ENCODE data around the gene ACO2. TPM values are rescaled to one million over a fixed set of nuclear protein-coding genes. Genes with fewer than 3 reads are reported as not detected.
"Not testable (repeated sequence)": the region's sequence is repeated elsewhere in the genome, so short reads cannot be mapped to it uniquely, and the experiment has no call there.

The ACO2 gene
- total RNA-seq, 1 experiment from 2014 or later: 90.5 TPM

- H3K27ac Mint-ChIP-seq (ENCODE audit: unreplicated experiment): no peak overlapping the region
- CTCF ChIA-PET: no interaction called here
- peaks cover 8% of the 10 kb centered on the region for H3K4me1 Mint-ChIP-seq (ENCODE audit: low read depth, unreplicated experiment)
- no peak overlapping the region for H3K4me3 Mint-ChIP-seq (ENCODE audit: unreplicated experiment)
- intact Hi-C loops (cut with micrococcal nuclease; ENCODE audit: unreplicated experiment): no loop called here
- TF ChIP-seq CTCF (IDR thresholded peaks at IDR 0.05; ENCODE audit: insufficient read depth in 1 of 2, low read depth in 1 of 2, low read length in 1 of 2, severe bottlenecking in 1 of 2, unreplicated experiment in 1 of 2): no peak
- Histone ChIP-seq H3K4me3 (ENCODE audit: low read depth, low read length) (no peak overlapping the region), H3K9me3 (no peaks in the 10 kb centered on the region), H3K36me3 (ENCODE audit: control insufficient read depth, insufficient read depth, low read length) (no peaks in the 10 kb centered on the region), H3K4me1 (peaks cover 9% of the 10 kb centered on the region; the same call in 1 of the 2 replicates), H3K27me3 (replicated peaks; ENCODE audit: control insufficient read depth, insufficient read depth, low read length) (no peaks in the 10 kb centered on the region)
- H3K27me3 Mint-ChIP-seq (ENCODE audit: insufficient read depth, unreplicated experiment): no peaks in the 10 kb centered on the region
- H3K9me3 Mint-ChIP-seq (ENCODE audit: unreplicated experiment): no peaks in the 10 kb centered on the region
- DNase-seq: no peak
- no peaks in the 10 kb centered on the region for H3K36me3 Mint-ChIP-seq (ENCODE audit: insufficient read depth, unreplicated experiment)
- no TSS peak for BruUV-seq (replicated peaks)
- POLR2A ChIA-PET: no interaction called here
Measured at GRCh38 chr22:41555325-41555982, 86.5 kb downstream of the ACO2 start.

- H3K9me3 Mint-ChIP-seq (ENCODE audit: unreplicated experiment): no peaks in the 10 kb centered on the region
- H3K4me3 Mint-ChIP-seq (ENCODE audit: unreplicated experiment): no peak overlapping the region
- H3K4me3 ChIP-seq (ENCODE audit: low read depth, low read length): no peak overlapping the region
- BruUV-seq (replicated peaks): no TSS peak
- intact Hi-C loops (cut with micrococcal nuclease; ENCODE audit: unreplicated experiment): no loop called here
- H3K9me3 ChIP-seq: no peaks in the 10 kb centered on the region
- ChIA-PET POLR2A (interaction anchor here (0.9 kb wide), 1 partner anchor 88 kb away, joined by 3 read pairs; the partner anchor contains the start of genes ACO2 and PHF5A), CTCF (no interaction called here)
- H3K27ac Mint-ChIP-seq (ENCODE audit: unreplicated experiment): no peak overlapping the region
- H3K27me3 ChIP-seq (replicated peaks; ENCODE audit: control insufficient read depth, insufficient read depth, low read length): no peaks in the 10 kb centered on the region
- H3K27me3 Mint-ChIP-seq (ENCODE audit: insufficient read depth, unreplicated experiment): no peaks in the 10 kb centered on the region
- no peaks in the 10 kb centered on the region for H3K36me3 Mint-ChIP-seq (ENCODE audit: insufficient read depth, unreplicated experiment)
- peaks cover 17% of the 10 kb centered on the region for H3K4me1 Mint-ChIP-seq (ENCODE audit: low read depth, unreplicated experiment)
- no peak for DNase-seq
- H3K4me1 ChIP-seq: peaks cover 6% of the 10 kb centered on the region; the same call in 1 of the 2 replicates
- H3K36me3 ChIP-seq (ENCODE audit: control insufficient read depth, insufficient read depth, low read length): no peaks in the 10 kb centered on the region
- no peak for TF ChIP-seq CTCF (IDR thresholded peaks at IDR 0.05; ENCODE audit: insufficient read depth in 1 of 2, low read depth in 1 of 2, low read length in 1 of 2, severe bottlenecking in 1 of 2, unreplicated experiment in 1 of 2)
Measured at GRCh38 chr22:41556561-41556960, 87.6 kb downstream of the ACO2 start.

- Mint-ChIP-seq H3K4me1 (ENCODE audit: low read depth, unreplicated experiment) (peaks cover 11% of the 10 kb centered on the region), H3K27ac (ENCODE audit: unreplicated experiment) (no peak overlapping the region), H3K36me3 (ENCODE audit: insufficient read depth, unreplicated experiment) (no peaks in the 10 kb centered on the region), H3K4me3 (ENCODE audit: unreplicated experiment) (no peak overlapping the region), H3K27me3 (ENCODE audit: insufficient read depth, unreplicated experiment) (no peaks in the 10 kb centered on the region), H3K9me3 (ENCODE audit: unreplicated experiment) (no peaks in the 10 kb centered on the region)
- CTCF ChIA-PET: no interaction called here
- POLR2A ChIA-PET: interaction anchor here (0.9 kb wide), 1 partner anchor 89 kb away, joined by 3 read pairs; the partner anchor contains the start of genes ACO2 and PHF5A
- H3K4me3 ChIP-seq (ENCODE audit: low read depth, low read length): no peak overlapping the region
- no peak for DNase-seq
- intact Hi-C loops (cut with micrococcal nuclease; ENCODE audit: unreplicated experiment): no loop called here
- H3K4me1 ChIP-seq: peaks cover 6% of the 10 kb centered on the region; the same call in 1 of the 2 replicates
- no peaks in the 10 kb centered on the region for H3K27me3 ChIP-seq (replicated peaks; ENCODE audit: control insufficient read depth, insufficient read depth, low read length)
- H3K9me3 ChIP-seq: no peaks in the 10 kb centered on the region
- TF ChIP-seq CTCF (IDR thresholded peaks at IDR 0.05; ENCODE audit: insufficient read depth in 1 of 2, low read depth in 1 of 2, low read length in 1 of 2, severe bottlenecking in 1 of 2, unreplicated experiment in 1 of 2): no peak
- BruUV-seq (replicated peaks): no TSS peak
- H3K36me3 ChIP-seq (ENCODE audit: control insufficient read depth, insufficient read depth, low read length): no peaks in the 10 kb centered on the region
Measured at GRCh38 chr22:41557401-41558240, 88.7 kb downstream of the ACO2 start.

- intact Hi-C loops (cut with micrococcal nuclease; ENCODE audit: unreplicated experiment); H3K4me1 ChIP-seq; CTCF ChIA-PET; H3K27me3 ChIP-seq (replicated peaks; ENCODE audit: control insufficient read depth, insufficient read depth, low read length); H3K27ac Mint-ChIP-seq (ENCODE audit: unreplicated experiment); H3K4me3 ChIP-seq (ENCODE audit: low read depth, low read length); DNase-seq; BruUV-seq (replicated peaks); POLR2A ChIA-PET; H3K9me3 Mint-ChIP-seq (ENCODE audit: unreplicated experiment); H3K36me3 Mint-ChIP-seq (ENCODE audit: insufficient read depth, unreplicated experiment); H3K27me3 Mint-ChIP-seq (ENCODE audit: insufficient read depth, unreplicated experiment); H3K9me3 ChIP-seq; H3K36me3 ChIP-seq (ENCODE audit: control insufficient read depth, insufficient read depth, low read length); H3K4me3 Mint-ChIP-seq (ENCODE audit: unreplicated experiment): not testable (repeated sequence)
- peaks cover 11% of the 10 kb centered on the region for H3K4me1 Mint-ChIP-seq (ENCODE audit: low read depth, unreplicated experiment)
Measured at GRCh38 chr22:41558241-41558630, 89.3 kb downstream of the ACO2 start.
